GM18520 (cell line): ENCODE results near the gene CYSRT1.
"Not testable (repeated sequence)": the region's sequence is repeated elsewhere in the genome, so short reads cannot be mapped to it uniquely, and the experiment has no call there.

Experiments
- ATAC-seq: cut with Tn5 transposase; IDR thresholded peaks from one replicate; pipeline ENCODE4 v1.9.1; 2021; ENCODE audit not compliant: unreplicated experiment

The CYSRT1 gene

GRCh38 chr9:137235424-137236237, 10.7 kb downstream of the CYSRT1 start:
- ATAC-seq, result no peak

- no peak for ATAC-seq
Measured at GRCh38 chr9:137236238-137236935, 11.4 kb downstream of the CYSRT1 start.

- no peak for ATAC-seq
Measured at GRCh38 chr9:137236936-137237421, 12.0 kb downstream of the CYSRT1 start.

- ATAC-seq, result no peak
Measured at GRCh38 chr9:137237759-137238726, 13.1 kb downstream of the CYSRT1 start.

GRCh38 chr9:137239541-137240200, 14.7 kb downstream of the CYSRT1 start:
- not testable (repeated sequence) for ATAC-seq

- peak; percentile 2 for ATAC-seq
Measured at GRCh38 chr9:137240318-137240840, 15.4 kb downstream of the CYSRT1 start.

GRCh38 chr9:137240841-137241489, 16.0 kb downstream of the CYSRT1 start, which contains the start of gene TUBB4B:
TUBB4B (plus strand) TSS chr9:137241287; CDS start chr9:137241361, 74 bp downstream.
- ATAC-seq, result peak; percentile 70

- ATAC-seq, result peak; percentile 3
Measured at GRCh38 chr9:137241490-137242268, 16.7 kb downstream of the CYSRT1 start.

GRCh38 chr9:137242269-137243203, 17.6 kb downstream of the CYSRT1 start:
- no peak for ATAC-seq

GRCh38 chr9:137243266-137243625, 18.3 kb downstream of the CYSRT1 start:
- not testable (repeated sequence) for ATAC-seq

GRCh38 chr9:137243626-137244485, 18.9 kb downstream of the CYSRT1 start:
- ATAC-seq, result no peak

GRCh38 chr9:137244486-137245449, 19.8 kb downstream of the CYSRT1 start:
- no peak for ATAC-seq

- ATAC-seq, result no peak
Measured at GRCh38 chr9:137245450-137246421, 20.8 kb downstream of the CYSRT1 start.

- ATAC-seq, result no peak
Measured at GRCh38 chr9:137247135-137247915, 22.4 kb downstream of the CYSRT1 start.
